Gastrocnemius medialis (tissue), 4 donors: ENCODE data around the gene LILRA5.

ENCODE experiments used
- CTCF ChIP-seq, 5 experiments: fragments of 450-650 bp in 3 of 5; fragments of 200-600 bp in 2 of 5; sonication (generic) in 2 of 5; IDR thresholded peaks in 4 of 5; conservative IDR thresholded peaks in 1 of 5; 1 replicate in 4 of 5; 2 replicates in 1 of 5; pipeline ENCODE4 v1.5.1; 2016 to 2019; ENCODE audit warnings: antibody characterized with exemption in 5 of 5, mild to moderate bottlenecking in 3 of 5, moderate library complexity in 3 of 5
- POLR2A ChIP-seq, 2 donors: fragments of 450-650 bp; IDR thresholded peaks; one replicate each; pipeline ENCODE4 v1.6.1; 2017; ENCODE audit warnings: antibody characterized with exemption in 2 of 2, mild to moderate bottlenecking in 2 of 2, moderate library complexity in 2 of 2

GRCh38 chr19:54309811-54310210, 3.2 kb downstream of the LILRA5 start:
- TF ChIP-seq CTCF (IDR thresholded peaks at IDR 0.05 in 4 of 5, conservative IDR thresholded peaks at IDR 0.05 in 1 of 5) (no peak), POLR2A (IDR thresholded peaks at IDR 0.05) (no peak)
